Caco-2 (cell line): ENCODE data around the gene IFNA6. TPM values are rescaled to one million over a fixed set of nuclear protein-coding genes. Genes with fewer than 3 reads are reported as not detected.

Experiments
- BruUV-seq: library from RNA; stranded (reverse); fragments of 400-500 nt; replicated peaks from 2 replicates; lab custom pipeline; 2021; lab: Mats Ljungman, UMichigan
- CTCF ChIA-PET: fragments of 300-600 bp; sonication (Branson Sonifier 250); formaldehyde crosslinking; loops from one replicate; lab custom pipeline; 2022; ENCODE audit warnings: antibody characterized with exemption; lab: Charles Lee
- POLR2A ChIA-PET: fragments of 300-600 bp; sonication (Branson Sonifier 250); formaldehyde crosslinking; loops from one replicate; lab custom pipeline; 2022; ENCODE audit warnings: antibody characterized with exemption; lab: Charles Lee
- DNase-seq, 2 experiments: peaks; one replicate each; pipeline versions ENCODE4 v3.0.0 to v3.0.0-alpha.2; 2020 to 2022
- H3K27me3 ChIP-seq: replicated peaks from 2 replicates; pipeline ENCODE4 v1.6.0; 2011; ENCODE audit warnings: low read length; ENCODE audit not compliant: control insufficient read depth, insufficient read depth
- H3K36me3 ChIP-seq: 2 replicates; pipeline ENCODE4 v1.5.1; 2011; ENCODE audit warnings: low read length; ENCODE audit not compliant: control insufficient read depth, insufficient read depth
- H3K4me1 ChIP-seq: fragments of 250-450 bp; sonication (Bioruptor Pico); 2 replicates; pipeline ENCODE4 v1.5.1; 2020; ENCODE audit warnings: mild to moderate bottlenecking
- H3K4me3 ChIP-seq: 2 replicates; pipeline ENCODE4 v1.5.1; 2011; ENCODE audit warnings: low read depth, mild to moderate bottlenecking, control low read depth, low read length
- H3K9me3 ChIP-seq: fragments of 250-450 bp; sonication (Bioruptor Pico); 2 replicates; pipeline ENCODE4 v1.5.1; 2020; ENCODE audit warnings: mild to moderate bottlenecking, moderate library complexity
- H3K27ac Mint-ChIP-seq: one replicate; pipeline ENCODE4 v1.8.0; 2022; ENCODE audit warnings: mixed read lengths; ENCODE audit not compliant: unreplicated experiment
- H3K27me3 Mint-ChIP-seq: one replicate; pipeline ENCODE4 v1.8.0; 2022; ENCODE audit warnings: mixed read lengths; ENCODE audit not compliant: insufficient read depth, unreplicated experiment
- H3K36me3 Mint-ChIP-seq: one replicate; pipeline ENCODE4 v1.8.0; 2022; ENCODE audit warnings: mild to moderate bottlenecking, mixed read lengths; ENCODE audit not compliant: insufficient read depth, unreplicated experiment
- H3K4me1 Mint-ChIP-seq: one replicate; pipeline ENCODE4 v1.8.0; 2022; ENCODE audit warnings: low read depth, mixed read lengths; ENCODE audit not compliant: unreplicated experiment
- H3K4me3 Mint-ChIP-seq: one replicate; pipeline ENCODE4 v1.8.0; 2022; ENCODE audit warnings: mild to moderate bottlenecking, moderate library complexity, mixed read lengths; ENCODE audit not compliant: unreplicated experiment
- H3K9me3 Mint-ChIP-seq: one replicate; pipeline ENCODE4 v1.8.0; 2022; ENCODE audit warnings: mixed read lengths; ENCODE audit not compliant: unreplicated experiment
- intact Hi-C: fragments of 100-400 bp; cut with micrococcal nuclease; formaldehyde crosslinking; loops from one replicate; pipeline ENCODE4 v1.10.0; 2022; ENCODE audit not compliant: unreplicated experiment
- total RNA-seq: library from RNA; stranded (reverse); gene quantifications from 2 replicates; pipeline ENCODE4 v1.2.3, GENCODE V29; 2022
- TF ChIP-seq, protein P1 (sequence below), 2 experiments: fragments of 200-600 bp in 1 of 2; IDR thresholded peaks; 1 replicate in 1 of 2; 2 replicates in 1 of 2; pipeline versions ENCODE4 v1.5.1 to v1.8.0; 2011 to 2022; ENCODE audit warnings: antibody characterized with exemption in 1 of 2, control low read depth in 1 of 2, inconsistent platforms in 1 of 2, low read depth in 1 of 2, low read length in 1 of 2, mild to moderate bottlenecking in 1 of 2, moderate library complexity in 1 of 2; ENCODE audit not compliant: insufficient read depth in 1 of 2, severe bottlenecking in 1 of 2, unreplicated experiment in 1 of 2

The IFNA6 gene
- total RNA-seq, 1 experiment from 2014 or later = not detected

DNA sequence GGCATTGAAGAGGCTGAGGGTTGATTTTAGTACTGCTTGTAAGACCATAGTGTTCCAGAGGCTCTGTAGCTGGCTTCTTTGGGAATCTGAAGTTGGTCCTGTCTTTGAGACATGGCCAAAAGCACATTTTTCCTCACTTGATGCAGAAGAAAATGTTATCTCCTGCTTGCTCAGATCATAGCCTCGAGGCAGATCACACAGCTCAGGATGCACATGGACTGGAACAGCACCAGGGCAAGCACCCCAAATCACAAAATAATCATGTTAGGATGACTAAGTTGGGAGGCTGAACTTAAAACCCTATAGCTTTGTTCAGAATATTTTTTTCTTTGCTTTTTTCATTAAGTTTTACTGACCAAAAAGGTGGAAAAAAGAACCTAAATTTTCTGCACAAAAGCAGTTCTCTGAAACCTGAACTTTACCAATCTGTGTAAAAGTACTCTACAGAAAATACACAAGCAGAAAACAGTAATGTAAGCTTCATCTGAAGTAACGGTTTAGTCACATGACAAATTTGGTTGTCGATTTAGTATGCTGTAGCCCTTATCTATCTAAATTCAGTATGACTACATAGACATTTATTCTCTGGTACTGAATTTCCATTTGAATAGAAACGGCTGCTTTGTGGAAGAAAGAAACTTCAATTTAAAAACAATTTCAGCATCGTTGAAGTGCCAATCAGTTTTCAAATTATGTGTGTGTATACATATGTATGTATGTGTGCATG is 18.8 kb downstream of the IFNA6 start:
- intact Hi-C loops = no loop called here
- TF ChIP-seq, protein P1, sequence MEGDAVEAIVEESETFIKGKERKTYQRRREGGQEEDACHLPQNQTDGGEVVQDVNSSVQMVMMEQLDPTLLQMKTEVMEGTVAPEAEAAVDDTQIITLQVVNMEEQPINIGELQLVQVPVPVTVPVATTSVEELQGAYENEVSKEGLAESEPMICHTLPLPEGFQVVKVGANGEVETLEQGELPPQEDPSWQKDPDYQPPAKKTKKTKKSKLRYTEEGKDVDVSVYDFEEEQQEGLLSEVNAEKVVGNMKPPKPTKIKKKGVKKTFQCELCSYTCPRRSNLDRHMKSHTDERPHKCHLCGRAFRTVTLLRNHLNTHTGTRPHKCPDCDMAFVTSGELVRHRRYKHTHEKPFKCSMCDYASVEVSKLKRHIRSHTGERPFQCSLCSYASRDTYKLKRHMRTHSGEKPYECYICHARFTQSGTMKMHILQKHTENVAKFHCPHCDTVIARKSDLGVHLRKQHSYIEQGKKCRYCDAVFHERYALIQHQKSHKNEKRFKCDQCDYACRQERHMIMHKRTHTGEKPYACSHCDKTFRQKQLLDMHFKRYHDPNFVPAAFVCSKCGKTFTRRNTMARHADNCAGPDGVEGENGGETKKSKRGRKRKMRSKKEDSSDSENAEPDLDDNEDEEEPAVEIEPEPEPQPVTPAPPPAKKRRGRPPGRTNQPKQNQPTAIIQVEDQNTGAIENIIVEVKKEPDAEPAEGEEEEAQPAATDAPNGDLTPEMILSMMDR (IDR thresholded peaks at IDR 0.05; ENCODE audit: insufficient read depth in 1 of 2, low read depth in 1 of 2, low read length in 1 of 2, severe bottlenecking in 1 of 2, unreplicated experiment in 1 of 2) = no peak
- H3K4me1 Mint-ChIP-seq = peaks cover 5% of the 10 kb centered on the region
- CTCF ChIA-PET = interaction anchor here (0.6 kb wide), 1 partner anchor 807 kb away, joined by 3 read pairs; no protein-coding TSS in a partner anchor
- no peaks in the 10 kb centered on the region for H3K27me3 Mint-ChIP-seq
- no peak overlapping the region for H3K27ac Mint-ChIP-seq
- H3K4me3 Mint-ChIP-seq = no peak overlapping the region
- no peak overlapping the region for H3K4me3 ChIP-seq
- H3K36me3 Mint-ChIP-seq = no peaks in the 10 kb centered on the region
- H3K9me3 Mint-ChIP-seq = no peaks in the 10 kb centered on the region
- no TSS peak for BruUV-seq
- H3K27me3 ChIP-seq = no peaks in the 10 kb centered on the region
- no peaks in the 10 kb centered on the region for H3K36me3 ChIP-seq
- no peaks in the 10 kb centered on the region for H3K9me3 ChIP-seq
- no peak for DNase-seq
- peaks cover 4% of the 10 kb centered on the region for H3K4me1 ChIP-seq
- POLR2A ChIA-PET = no interaction called here

DNA sequence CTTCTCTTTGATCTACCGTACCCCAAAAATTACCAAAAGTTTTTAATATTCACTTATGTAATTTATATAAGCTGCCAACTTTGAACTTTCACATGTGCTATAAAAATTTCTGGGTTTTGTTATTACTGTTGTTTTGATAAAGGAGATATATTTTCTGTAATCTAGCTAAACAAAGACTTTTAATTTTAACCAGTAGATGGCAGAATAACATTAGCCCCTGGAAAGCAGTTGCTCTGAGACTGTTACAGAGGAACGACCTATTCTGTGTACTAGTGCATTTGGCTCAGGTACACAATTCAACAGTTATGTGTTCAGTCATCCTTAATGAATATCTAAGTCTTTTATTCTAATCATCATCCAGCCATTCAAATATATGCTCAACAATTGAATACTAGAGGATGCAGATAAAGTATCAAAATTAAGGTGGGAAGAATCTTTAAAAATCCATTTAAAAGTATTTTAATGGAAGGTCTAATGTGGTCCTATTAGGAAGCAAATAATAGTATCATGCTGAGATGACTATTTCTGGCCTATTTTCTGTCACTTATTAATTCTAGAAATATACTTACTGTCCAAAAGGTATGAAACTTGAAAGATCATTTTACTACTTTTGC is 24.1 kb downstream of the IFNA6 start:
- Histone ChIP-seq H3K4me3 (no peak overlapping the region), H3K9me3 (no peaks in the 10 kb centered on the region), H3K4me1 (no peaks in the 10 kb centered on the region), H3K27me3 (no peaks in the 10 kb centered on the region), H3K36me3 (no peaks in the 10 kb centered on the region)
- H3K36me3 Mint-ChIP-seq = peaks cover 10% of the 10 kb centered on the region
- H3K27ac Mint-ChIP-seq = no peak overlapping the region
- H3K4me3 Mint-ChIP-seq = no peak overlapping the region
- TF ChIP-seq, protein P1 (IDR thresholded peaks at IDR 0.05; ENCODE audit: insufficient read depth in 1 of 2, low read depth in 1 of 2, low read length in 1 of 2, severe bottlenecking in 1 of 2, unreplicated experiment in 1 of 2) = peak; percentile 27 to 41
- peak in 1 of 2 experiments; percentile 7 for DNase-seq
- POLR2A ChIA-PET = no interaction called here
- BruUV-seq = no TSS peak
- CTCF ChIA-PET = interaction anchor here (0.6 to 1.5 kb wide), 8 partner anchors 9 to 462 kb away, joined by 3 to 21 read pairs (median 6); partner anchors contain the start of gene KLHL9
- no peaks in the 10 kb centered on the region for H3K9me3 Mint-ChIP-seq
- intact Hi-C loops = loop anchor here (1.0 kb wide), 3 partner anchors 66 to 129 kb away; no protein-coding TSS in a partner anchor
- no peaks in the 10 kb centered on the region for H3K4me1 Mint-ChIP-seq
- H3K27me3 Mint-ChIP-seq = no peaks in the 10 kb centered on the region

DNA sequence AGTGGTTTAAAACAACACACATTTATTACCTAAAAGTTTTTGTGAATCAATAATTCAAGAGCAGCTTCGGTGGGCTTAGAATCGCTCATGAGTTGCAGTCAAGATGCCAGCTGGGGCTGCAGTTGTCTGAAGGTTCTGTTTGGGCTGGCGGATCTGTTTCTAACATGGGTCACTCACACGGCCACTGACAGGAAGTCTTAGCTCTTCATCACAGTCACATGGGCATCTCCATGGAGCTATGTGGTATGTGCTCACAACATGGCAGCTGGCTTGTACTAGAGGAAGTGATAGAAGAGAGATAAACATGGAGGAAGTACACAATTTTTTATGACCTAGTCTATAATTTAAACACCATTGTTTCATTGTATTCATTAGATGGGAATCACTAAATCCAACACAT is 26.6 kb downstream of the IFNA6 start:
- DNase-seq = no peak
- H3K9me3 Mint-ChIP-seq = no peaks in the 10 kb centered on the region
- H3K36me3 Mint-ChIP-seq = peaks cover 16% of the 10 kb centered on the region
- no TSS peak for BruUV-seq
- ChIA-PET POLR2A (no interaction called here), CTCF (interaction anchor here (0.7 kb wide), 1 partner anchor 330 kb away, joined by 3 read pairs; no protein-coding TSS in a partner anchor)
- intact Hi-C loops = no loop called here
- Histone ChIP-seq H3K36me3 (no peaks in the 10 kb centered on the region), H3K27me3 (no peaks in the 10 kb centered on the region), H3K4me1 (no peaks in the 10 kb centered on the region), H3K4me3 (no peak overlapping the region), H3K9me3 (no peaks in the 10 kb centered on the region)
- no peak overlapping the region for H3K27ac Mint-ChIP-seq
- H3K4me1 Mint-ChIP-seq = no peaks in the 10 kb centered on the region
- H3K27me3 Mint-ChIP-seq = no peaks in the 10 kb centered on the region
- no peak overlapping the region for H3K4me3 Mint-ChIP-seq
- TF ChIP-seq, protein P1 (IDR thresholded peaks at IDR 0.05; ENCODE audit: insufficient read depth in 1 of 2, low read depth in 1 of 2, low read length in 1 of 2, severe bottlenecking in 1 of 2, unreplicated experiment in 1 of 2) = no peak
